ENCODE measurements around the gene CECR2. TPM values are rescaled to one million over a fixed set of nuclear protein-coding genes. Genes with fewer than 3 reads are reported as not detected.

Gene CECR2
- total RNA-seq, 6 donors from 2014 or later, result 5.8 to 35.6 (median 11.6) TPM

GRCh38 chr22:17489101-17489500 lies 119.8 kb downstream of the CECR2 start:
- 81 to 86% methylated on average over 6 of the region's 6 CpGs for WGBS, 2 donors
- TF ChIP-seq EP300 (IDR thresholded peaks at IDR 0.05), result no peak
- no peak for TF ChIP-seq POLR2A (IDR thresholded peaks at IDR 0.05)
- TF ChIP-seq POLR2AphosphoS5 (IDR thresholded peaks at IDR 0.05), result no peak
- TF ChIP-seq, protein P1, sequence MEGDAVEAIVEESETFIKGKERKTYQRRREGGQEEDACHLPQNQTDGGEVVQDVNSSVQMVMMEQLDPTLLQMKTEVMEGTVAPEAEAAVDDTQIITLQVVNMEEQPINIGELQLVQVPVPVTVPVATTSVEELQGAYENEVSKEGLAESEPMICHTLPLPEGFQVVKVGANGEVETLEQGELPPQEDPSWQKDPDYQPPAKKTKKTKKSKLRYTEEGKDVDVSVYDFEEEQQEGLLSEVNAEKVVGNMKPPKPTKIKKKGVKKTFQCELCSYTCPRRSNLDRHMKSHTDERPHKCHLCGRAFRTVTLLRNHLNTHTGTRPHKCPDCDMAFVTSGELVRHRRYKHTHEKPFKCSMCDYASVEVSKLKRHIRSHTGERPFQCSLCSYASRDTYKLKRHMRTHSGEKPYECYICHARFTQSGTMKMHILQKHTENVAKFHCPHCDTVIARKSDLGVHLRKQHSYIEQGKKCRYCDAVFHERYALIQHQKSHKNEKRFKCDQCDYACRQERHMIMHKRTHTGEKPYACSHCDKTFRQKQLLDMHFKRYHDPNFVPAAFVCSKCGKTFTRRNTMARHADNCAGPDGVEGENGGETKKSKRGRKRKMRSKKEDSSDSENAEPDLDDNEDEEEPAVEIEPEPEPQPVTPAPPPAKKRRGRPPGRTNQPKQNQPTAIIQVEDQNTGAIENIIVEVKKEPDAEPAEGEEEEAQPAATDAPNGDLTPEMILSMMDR (IDR thresholded peaks at IDR 0.05), result no peak
- Histone ChIP-seq H3K9me3 (no peaks in the 10 kb centered on the region), H3K27ac (no peak overlapping the region), H3K27me3 (no peaks in the 10 kb centered on the region), H3K4me1 (no peaks in the 10 kb centered on the region), H3K36me3 (no peaks in the 10 kb centered on the region), H3K4me3 (no peak overlapping the region)
- ATAC-seq (ENCODE audit: low FRiP score in 2 of 2) (no peak), DNase-seq (no peak)

GRCh38 chr22:17491090-17491640 lies 121.9 kb downstream of the CECR2 start:
- WGBS, 2 donors, result 87 to 91% methylated on average over 9 of the region's 9 CpGs
- H3K9me3 ChIP-seq, result no peaks in the 10 kb centered on the region
- no peak for TF ChIP-seq POLR2A (IDR thresholded peaks at IDR 0.05)
- no peak for TF ChIP-seq EP300 (IDR thresholded peaks at IDR 0.05)
- TF ChIP-seq, protein P1 (IDR thresholded peaks at IDR 0.05), result no peak
- TF ChIP-seq POLR2AphosphoS5 (IDR thresholded peaks at IDR 0.05), result no peak
- no peaks in the 10 kb centered on the region for H3K36me3 ChIP-seq
- no peaks in the 10 kb centered on the region for H3K4me1 ChIP-seq
- ATAC-seq (ENCODE audit: low FRiP score in 2 of 2), result no peak
- no peaks in the 10 kb centered on the region for H3K27me3 ChIP-seq
- H3K4me3 ChIP-seq, result no peak overlapping the region
- no peak overlapping the region for H3K27ac ChIP-seq
- DNase-seq, result no peak

DNA sequence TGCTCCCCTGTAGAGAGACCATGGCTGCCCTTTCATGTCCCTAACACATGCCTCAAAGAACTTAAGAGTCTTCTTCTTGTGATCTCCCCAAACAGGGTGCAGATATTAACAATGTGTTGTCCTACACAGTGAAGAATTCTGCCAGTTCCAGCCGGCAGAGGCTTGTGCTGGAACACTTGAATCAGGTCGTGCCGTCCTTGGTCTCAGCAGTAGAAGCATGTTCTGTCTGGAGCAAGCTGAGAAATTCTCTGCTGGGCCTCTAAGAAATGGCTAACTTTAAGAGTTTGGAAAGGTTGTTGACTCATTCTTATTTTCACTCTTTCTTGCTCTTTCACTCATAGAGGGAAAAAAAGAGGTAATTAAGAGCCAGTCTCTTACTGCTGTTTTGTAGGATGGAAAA lies 123.0 kb downstream of the CECR2 start:
- no peak for DNase-seq
- TF ChIP-seq EP300 (IDR thresholded peaks at IDR 0.05), result no peak
- no peak for TF ChIP-seq POLR2A (IDR thresholded peaks at IDR 0.05)
- ATAC-seq (ENCODE audit: low FRiP score in 2 of 2), result no peak
- Histone ChIP-seq H3K9me3 (no peaks in the 10 kb centered on the region), H3K36me3 (peaks cover 0 to under 1% (median 0%) of the 10 kb centered on the region in 4 donors), H3K27me3 (no peaks in the 10 kb centered on the region), H3K27ac (no peak overlapping the region), H3K4me1 (no peaks in the 10 kb centered on the region), H3K4me3 (no peak overlapping the region)
- WGBS, 2 donors, result 59 to 69% methylated on average over 3 of the region's 3 CpGs

DNA sequence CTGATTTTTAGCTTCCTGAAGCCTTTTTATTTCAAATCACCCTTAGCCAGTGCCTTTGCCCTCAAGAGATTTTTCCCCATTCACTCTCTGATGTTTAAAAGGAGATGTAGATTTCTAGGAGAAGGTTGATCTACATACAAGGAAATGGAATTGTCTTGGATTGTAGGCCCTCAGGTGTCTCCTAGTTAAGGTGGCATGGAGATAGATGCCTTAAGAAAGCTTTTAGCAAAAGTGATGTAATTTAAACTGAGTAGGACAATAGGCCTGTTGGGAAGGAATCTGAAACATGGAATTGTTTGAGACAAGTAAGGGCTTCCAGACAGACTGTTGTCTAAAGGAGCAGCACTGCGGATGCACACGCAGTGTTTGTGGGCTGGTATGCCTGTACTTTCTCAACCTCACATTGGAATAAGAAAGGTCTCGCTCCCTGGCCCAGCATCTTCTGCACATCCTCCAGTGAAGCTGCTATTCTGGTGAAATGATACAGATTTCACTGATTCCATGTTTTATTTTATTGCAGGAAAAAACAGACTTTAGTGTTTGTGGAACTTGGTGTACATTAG lies 124.2 kb downstream of the CECR2 start:
- WGBS, 2 donors, result 93 to 97% methylated on average over 3 of the region's 3 CpGs
- ATAC-seq (ENCODE audit: low FRiP score in 2 of 2), result no peak
- Histone ChIP-seq H3K4me1 (no peaks in the 10 kb centered on the region), H3K4me3 (no peak overlapping the region), H3K36me3 (peaks cover 0 to 6% (median 0%) of the 10 kb centered on the region in 4 donors), H3K27ac (no peak overlapping the region), H3K27me3 (no peaks in the 10 kb centered on the region), H3K9me3 (no peaks in the 10 kb centered on the region)
- no peak for TF ChIP-seq POLR2A (IDR thresholded peaks at IDR 0.05)
- no peak for TF ChIP-seq POLR2AphosphoS5 (IDR thresholded peaks at IDR 0.05)
- TF ChIP-seq, protein P1 (IDR thresholded peaks at IDR 0.05), result no peak
- no peak for TF ChIP-seq EP300 (IDR thresholded peaks at IDR 0.05)
- no peak for DNase-seq

DNA sequence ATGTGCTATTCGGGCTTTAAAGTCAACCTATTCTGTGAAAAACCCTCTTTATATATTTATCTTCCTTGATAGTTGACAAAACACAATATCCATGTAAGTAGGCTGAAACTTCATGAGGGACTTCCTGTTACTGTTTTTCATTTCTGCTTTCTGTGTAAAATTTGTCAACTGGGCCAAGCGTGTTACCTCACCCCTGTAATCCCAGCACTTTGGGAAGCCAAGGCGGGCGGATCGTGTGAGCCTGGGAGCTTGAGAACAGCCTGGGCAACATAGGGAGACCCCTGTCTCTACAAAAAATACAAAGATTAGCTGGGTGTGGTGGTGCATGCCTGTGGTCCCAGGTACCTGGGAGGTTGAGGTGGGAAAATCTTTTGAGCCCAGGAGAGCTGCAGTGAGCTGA lies 127.6 kb downstream of the CECR2 start:
- no peak overlapping the region for H3K4me3 ChIP-seq
- no peaks in the 10 kb centered on the region for H3K9me3 ChIP-seq
- peaks cover 0 to 6% (median 0%) of the 10 kb centered on the region in 4 donors for H3K36me3 ChIP-seq
- TF ChIP-seq POLR2A (IDR thresholded peaks at IDR 0.05) (no peak), POLR2AphosphoS5 (IDR thresholded peaks at IDR 0.05) (no peak), EP300 (IDR thresholded peaks at IDR 0.05) (no peak)
- TF ChIP-seq, protein P1 (IDR thresholded peaks at IDR 0.05), result no peak
- WGBS, 2 donors, result 65 to 80% methylated on average over 5 of the region's 5 CpGs
- ATAC-seq (ENCODE audit: low FRiP score in 2 of 2), result peak in 1 of 2 donors; percentile 42
- H3K4me1 ChIP-seq, result peaks cover 0 to 5% (median 0%) of the 10 kb centered on the region in 4 donors
- no peaks in the 10 kb centered on the region for H3K27me3 ChIP-seq
- H3K27ac ChIP-seq, result no peak overlapping the region
- no peak for DNase-seq

Data from upper lobe of left lung (tissue), 6 donors.